ENCODE data around the gene SBK2. TPM values are rescaled to one million over a fixed set of nuclear protein-coding genes. Genes with fewer than 3 reads are reported as not detected.

Gene SBK2
- total RNA-seq, 4 donors from 2014 or later = 1.5 to 3.0 (median 1.6) TPM; not detected in 1

DNA sequence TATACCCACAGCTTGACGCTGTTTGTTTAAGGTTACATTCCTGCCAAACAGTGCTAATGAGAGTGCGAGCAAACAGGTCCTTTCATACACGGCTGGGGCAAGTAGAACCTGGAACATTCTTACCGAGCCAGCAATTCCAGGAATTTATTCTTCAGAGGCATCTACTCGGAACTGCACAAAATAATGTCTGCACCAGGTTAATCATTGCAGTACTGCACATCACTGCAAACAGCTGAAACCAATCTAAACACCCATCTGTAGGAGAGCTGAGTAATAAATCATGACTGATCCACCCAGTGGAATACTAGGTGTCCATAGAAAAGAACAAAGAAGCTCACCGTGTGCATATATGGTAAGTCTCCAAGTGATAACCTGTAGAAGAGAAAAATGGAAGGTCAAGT, 44.9 kb upstream of the SBK2 start:
- ATAC-seq (no peak), DNase-seq (no peak)
- H3K36me3 ChIP-seq = peaks cover 0 to 11% of the 10 kb centered on the region in 2 donors
- in situ Hi-C loops (cut with MboI; ENCODE audit: low sequenced_read_pairs in 4 of 4) = loop anchor here in 2 of 4 donors (10.0 kb wide), 2 partner anchors 53 to 67 kb away; no protein-coding TSS in a partner anchor
- H3K9me3 ChIP-seq = no peaks in the 10 kb centered on the region
- H3K27me3 ChIP-seq = peaks cover 3 to 11% (median 6%) of the 10 kb centered on the region in 3 donors
- H3K4me1 ChIP-seq = peaks cover 11 to 30% of the 10 kb centered on the region in 2 donors
- H3K4me3 ChIP-seq = no peak overlapping the region
- TF ChIP-seq CTCF (IDR thresholded peaks at IDR 0.05 in 4 of 5, conservative IDR thresholded peaks at IDR 0.05 in 1 of 5) (no peak), POLR2A (IDR thresholded peaks at IDR 0.05) (no peak)
- intact Hi-C loops (cut with DNase I; ENCODE audit: low total_unique reads) = loop anchor here (2.0 kb wide), 2 partner anchors 17 to 53 kb away; partner anchors contain the start of gene FIZ1
- peak overlapping the region in 1 of 4 donors; percentile 4 for H3K27ac ChIP-seq

GRCh38 chr19:55581145-55581822, 44.4 kb upstream of the SBK2 start:
- peaks cover 0 to 9% (median 5%) of the 10 kb centered on the region in 3 donors for H3K27me3 ChIP-seq
- ATAC-seq = no peak

DNA sequence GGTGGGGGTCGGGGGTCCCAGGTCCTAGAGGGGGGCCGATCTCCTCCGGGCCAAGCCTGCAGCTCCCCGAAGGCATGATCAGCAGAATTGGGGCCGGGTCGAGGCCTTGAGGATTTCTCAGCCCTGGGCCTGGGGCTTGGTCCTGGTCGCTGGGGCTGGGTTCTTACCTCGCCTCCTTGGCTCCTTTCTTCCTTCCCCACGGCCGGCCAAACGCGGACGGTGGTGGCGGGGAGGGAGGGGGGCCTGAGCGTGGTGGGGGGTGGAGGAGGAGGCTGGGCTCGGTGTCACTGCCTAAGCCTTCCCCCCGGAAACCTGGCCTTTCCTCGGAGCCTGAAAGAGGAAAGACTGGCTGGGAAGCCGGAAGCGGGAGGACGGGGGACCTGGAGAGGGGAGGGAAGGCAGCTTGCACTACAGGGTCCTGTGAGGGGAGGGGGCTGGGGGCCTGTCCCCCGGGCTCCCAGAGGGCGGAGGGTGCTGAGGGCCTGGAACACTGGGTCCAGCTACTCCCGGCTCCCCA, 43.8 kb upstream of the SBK2 start, which contains the start of gene ZNF579:
Gene ZNF579 (minus strand): TSS at position 221 of the 517 bp plus-strand sequence. CDS start 1,209 bp downstream, outside the sequence.
- TF ChIP-seq CTCF (IDR thresholded peaks at IDR 0.05 in 4 of 5, conservative IDR thresholded peaks at IDR 0.05 in 1 of 5) (no peak), POLR2A (IDR thresholded peaks at IDR 0.05) (no peak)
- intact Hi-C loops (cut with DNase I; ENCODE audit: low total_unique reads) (loop anchor here (1.0 to 2.0 kb wide), 3 partner anchors 17 to 54 kb away; partner anchors contain the start of gene FIZ1), in situ Hi-C loops (cut with MboI; ENCODE audit: low sequenced_read_pairs in 4 of 4) (loop anchor here in 2 of 4 donors (10.0 kb wide), 2 partner anchors 54 to 66 kb away; no protein-coding TSS in a partner anchor)
- DNase-seq = peak; percentile 75 to 85
- peaks cover 0 to 3% (median 0%) of the 10 kb centered on the region in 3 donors for H3K27me3 ChIP-seq
- ATAC-seq = peak; percentile 81 to 86
- H3K4me3 ChIP-seq = peak within 1 kb of the TSS; percentile 92 to 98 (median 96)
- peaks cover 3 to 19% of the 10 kb centered on the region in 2 donors for H3K4me1 ChIP-seq
- peak within 1 kb of the TSS; percentile 96 to 100 (median 98) for H3K27ac ChIP-seq
- no peaks in the 10 kb centered on the region for H3K9me3 ChIP-seq
- H3K36me3 ChIP-seq = peaks cover 0 to 13% of the 10 kb centered on the region in 2 donors

More at GRCh38 chr19:55581145-55581822, 44.4 kb upstream of the SBK2 start:
- H3K9me3 ChIP-seq = no peaks in the 10 kb centered on the region
- no peak for DNase-seq
- in situ Hi-C loops (cut with MboI; ENCODE audit: low sequenced_read_pairs in 4 of 4) (loop anchor here in 2 of 4 donors (10.0 kb wide), 2 partner anchors 54 to 66 kb away; no protein-coding TSS in a partner anchor), intact Hi-C loops (cut with DNase I; ENCODE audit: low total_unique reads) (loop anchor here (2.0 kb wide), 2 partner anchors 18 to 54 kb away; partner anchors contain the start of gene FIZ1)
- H3K4me3 ChIP-seq = peak overlapping the region; percentile 92 to 98 (median 96)
- H3K36me3 ChIP-seq = peaks cover 0 to 13% of the 10 kb centered on the region in 2 donors
- H3K27ac ChIP-seq = peak overlapping the region; percentile 96 to 100 (median 98)
- TF ChIP-seq CTCF (IDR thresholded peaks at IDR 0.05 in 4 of 5, conservative IDR thresholded peaks at IDR 0.05 in 1 of 5) (no peak), POLR2A (IDR thresholded peaks at IDR 0.05) (no peak)
- peaks cover 8 to 24% of the 10 kb centered on the region in 2 donors for H3K4me1 ChIP-seq

GRCh38 chr19:55579766-55580621, 43.1 kb upstream of the SBK2 start:
- ATAC-seq (peak; percentile 65 to 69), DNase-seq (peak in 1 of 2 donors; percentile 49)
- TF ChIP-seq POLR2A (IDR thresholded peaks at IDR 0.05) (peak; percentile 22 to 37), CTCF (IDR thresholded peaks at IDR 0.05 in 4 of 5, conservative IDR thresholded peaks at IDR 0.05 in 1 of 5) (no peak)
- Histone ChIP-seq H3K9me3 (no peaks in the 10 kb centered on the region), H3K27me3 (no peaks in the 10 kb centered on the region), H3K4me3 (peak overlapping the region; percentile 92 to 98 (median 96)), H3K27ac (peak overlapping the region; percentile 96 to 100 (median 98)), H3K36me3 (peaks cover 0 to 13% of the 10 kb centered on the region in 2 donors), H3K4me1 (peaks cover 3 to 19% of the 10 kb centered on the region in 2 donors)
- intact Hi-C loops (cut with DNase I; ENCODE audit: low total_unique reads) = loop anchor here (1.0 to 2.0 kb wide), 3 partner anchors 17 to 55 kb away; partner anchors contain the start of gene FIZ1
- in situ Hi-C loops (cut with MboI; ENCODE audit: low sequenced_read_pairs in 4 of 4) = loop anchor here in 2 of 4 donors (10.0 kb wide), 2 partner anchors 55 to 65 kb away; no protein-coding TSS in a partner anchor

All from gastrocnemius medialis (tissue), 4 donors.